ENCODE data around the gene GRID2.

DNA sequence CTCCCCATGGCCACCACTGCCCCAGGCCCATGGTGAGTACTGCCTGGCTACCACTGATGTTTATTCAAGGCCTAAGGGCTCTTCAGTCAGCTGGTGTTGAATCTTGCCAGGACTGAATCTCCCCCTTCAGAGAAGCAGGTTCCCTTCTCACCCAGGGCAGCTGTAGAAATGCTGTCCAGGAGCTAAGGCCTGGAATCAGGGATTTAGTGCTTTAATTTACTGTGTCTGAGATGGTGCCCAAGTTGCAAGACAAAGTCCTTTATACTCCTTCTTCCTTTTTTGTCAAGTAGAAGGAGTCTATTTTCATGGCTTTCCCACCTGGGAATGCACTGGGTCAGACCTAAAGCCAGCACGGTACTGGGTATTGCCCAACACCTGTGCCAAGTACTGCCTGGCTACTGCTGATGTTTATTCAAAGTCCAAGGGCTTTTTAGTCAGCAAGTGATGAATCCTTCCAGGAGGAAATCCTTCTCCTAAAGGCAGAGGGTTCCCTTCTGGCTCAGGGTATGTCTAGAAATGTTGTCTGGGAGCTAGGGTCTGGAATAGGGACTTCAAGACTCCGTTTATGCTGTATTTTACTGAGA, 1407.2 kb downstream of the GRID2 start:
- TF ChIP-seq ZFP30 (CRISPR knock-in tag; IDR thresholded peaks at IDR 0.05) = no peak
- TF ChIP-seq ISL1 (CRISPR knock-in tag; IDR thresholded peaks at IDR 0.05) = no peak
- no peak for TF ChIP-seq RARB (CRISPR knock-in tag; IDR thresholded peaks at IDR 0.05)

Measured in SK-N-SH treated with all-trans-retinoic acid at 6 μM for 48 hours (cell line).